Peyer's patch (tissue), 4 donors: ENCODE results near the gene BAG5.

ENCODE experiments used
- CTCF ChIP-seq, 6 experiments: fragments of 450-650 bp in 4 of 6; fragments of 200-600 bp in 2 of 6; sonication (generic) in 1 of 6; IDR thresholded peaks; one replicate each; pipeline ENCODE4 v1.5.1; 2017 to 2019; ENCODE audit warnings: antibody characterized with exemption in 6 of 6, mild to moderate bottlenecking in 3 of 6, moderate library complexity in 1 of 6
- POLR2A ChIP-seq, 2 donors: fragments of 450-650 bp; IDR thresholded peaks; one replicate each; pipeline ENCODE4 v1.5.1; 2017; ENCODE audit warnings: antibody characterized with exemption in 2 of 2, mild to moderate bottlenecking in 2 of 2, moderate library complexity in 2 of 2

- TF ChIP-seq CTCF (IDR thresholded peaks at IDR 0.05) = no peak
- TF ChIP-seq POLR2A (IDR thresholded peaks at IDR 0.05) = no peak
These were observed 11.6 kb upstream of the BAG5 start for GRCh38 chr14:103574104-103574503.
